ENCODE results near the gene ALK.

Gene ALK

GRCh38 chr2:29575370-29575890, 346.0 kb downstream of the ALK start:
- DNase-seq (ENCODE audit: low read depth), result no peak

- DNase-seq (ENCODE audit: low read depth), result no peak
Measured at GRCh38 chr2:29573612-29574011, 347.8 kb downstream of the ALK start.

- DNase-seq (ENCODE audit: low read depth), result no peak
Measured at GRCh38 chr2:29573147-29573546, 348.2 kb downstream of the ALK start.

- DNase-seq (ENCODE audit: low read depth), result no peak
Measured at GRCh38 chr2:29570539-29570938, 350.8 kb downstream of the ALK start.

GRCh38 chr2:29567906-29568520, 353.4 kb downstream of the ALK start:
- no peak for DNase-seq (ENCODE audit: low read depth)

GRCh38 chr2:29563697-29564096, 357.7 kb downstream of the ALK start:
- no peak for DNase-seq (ENCODE audit: low read depth)

GRCh38 chr2:29562896-29563295, 358.5 kb downstream of the ALK start:
- DNase-seq (ENCODE audit: low read depth), result no peak

GRCh38 chr2:29562319-29562718, 359.1 kb downstream of the ALK start:
- DNase-seq (ENCODE audit: low read depth), result no peak

GRCh38 chr2:29561628-29562027, 359.8 kb downstream of the ALK start:
- DNase-seq (ENCODE audit: low read depth), result no peak

- DNase-seq (ENCODE audit: low read depth), result no peak
Measured at GRCh38 chr2:29561181-29561580, 360.2 kb downstream of the ALK start.

GRCh38 chr2:29560566-29560965, 360.8 kb downstream of the ALK start:
- DNase-seq (ENCODE audit: low read depth), result no peak

GRCh38 chr2:29560030-29560429, 361.4 kb downstream of the ALK start:
- DNase-seq (ENCODE audit: low read depth), result no peak

- DNase-seq (ENCODE audit: low read depth), result no peak
Measured at GRCh38 chr2:29559578-29559977, 361.8 kb downstream of the ALK start.

- DNase-seq (ENCODE audit: low read depth), result no peak
Measured at GRCh38 chr2:29558097-29558496, 363.3 kb downstream of the ALK start.

- no peak for DNase-seq (ENCODE audit: low read depth)
Measured at GRCh38 chr2:29557268-29557667, 364.1 kb downstream of the ALK start.

GRCh38 chr2:29549069-29549380, 372.4 kb downstream of the ALK start:
- no peak for DNase-seq (ENCODE audit: low read depth)

GRCh38 chr2:29544917-29545316, 376.5 kb downstream of the ALK start:
- no peak for DNase-seq (ENCODE audit: low read depth)

GRCh38 chr2:29544031-29544430, 377.4 kb downstream of the ALK start:
- DNase-seq (ENCODE audit: low read depth), result no peak

- no peak for DNase-seq (ENCODE audit: low read depth)
Measured at GRCh38 chr2:29535188-29535587, 386.2 kb downstream of the ALK start.

- no peak for DNase-seq (ENCODE audit: low read depth)
Measured at GRCh38 chr2:29532436-29532835, 388.9 kb downstream of the ALK start.

- DNase-seq (ENCODE audit: low read depth), result no peak
Measured at GRCh38 chr2:29531626-29532025, 389.8 kb downstream of the ALK start.

- no peak for DNase-seq (ENCODE audit: low read depth)
Measured at GRCh38 chr2:29530281-29530680, 391.1 kb downstream of the ALK start.

GRCh38 chr2:29528891-29529520, 392.4 kb downstream of the ALK start:
- peak; percentile 4 for DNase-seq (ENCODE audit: low read depth)

GRCh38 chr2:29528371-29528770, 393.0 kb downstream of the ALK start:
- no peak for DNase-seq (ENCODE audit: low read depth)
